ENCODE measurements around the gene IRF7.

The IRF7 gene

GRCh38 chr11:584287-584686 lies 31.5 kb downstream of the IRF7 start:
- no peak for TF ChIP-seq ZBTB7A (IDR thresholded peaks at IDR 0.05; ENCODE audit: low read depth)
- TF ChIP-seq MAX (IDR thresholded peaks at IDR 0.05) = no peak
- no peak for TF ChIP-seq EGR1 (IDR thresholded peaks at IDR 0.05)
- TF ChIP-seq CREB1 (IDR thresholded peaks at IDR 0.05; ENCODE audit: low read depth) = no peak
- no peak for TF ChIP-seq TAF1 (IDR thresholded peaks at IDR 0.05; ENCODE audit: low read depth)
- no peak for TF ChIP-seq REST (IDR thresholded peaks at IDR 0.05; ENCODE audit: low read depth)
- no peak for TF ChIP-seq TEAD4 (IDR thresholded peaks at IDR 0.05)
- TF ChIP-seq RAD21 (IDR thresholded peaks at IDR 0.05; ENCODE audit: low read depth) = no peak
- TF ChIP-seq YY1 (IDR thresholded peaks at IDR 0.05; ENCODE audit: low read depth) = no peak
- TF ChIP-seq EP300 (IDR thresholded peaks at IDR 0.05; ENCODE audit: borderline replicate concordance) = no peak
- no peak for TF ChIP-seq CEBPB (IDR thresholded peaks at IDR 0.05)
- no peak for TF ChIP-seq TCF12 (IDR thresholded peaks at IDR 0.05; ENCODE audit: low read depth)
- no peak for TF ChIP-seq FOXM1 (IDR thresholded peaks at IDR 0.05; ENCODE audit: borderline replicate concordance, low read depth)
- no peak for TF ChIP-seq USF1 (IDR thresholded peaks at IDR 0.05)
- no peak for TF ChIP-seq NFIC (IDR thresholded peaks at IDR 0.05)

- TF ChIP-seq REST (IDR thresholded peaks at IDR 0.05; ENCODE audit: low read depth) = no peak
- TF ChIP-seq NFIC (IDR thresholded peaks at IDR 0.05) = no peak
- TF ChIP-seq CEBPB (IDR thresholded peaks at IDR 0.05) = no peak
- TF ChIP-seq ZBTB7A (IDR thresholded peaks at IDR 0.05; ENCODE audit: low read depth) = no peak
- no peak for TF ChIP-seq FOXM1 (IDR thresholded peaks at IDR 0.05; ENCODE audit: borderline replicate concordance, low read depth)
- TF ChIP-seq CREB1 (IDR thresholded peaks at IDR 0.05; ENCODE audit: low read depth) = no peak
- no peak for TF ChIP-seq YY1 (IDR thresholded peaks at IDR 0.05; ENCODE audit: low read depth)
- TF ChIP-seq RAD21 (IDR thresholded peaks at IDR 0.05; ENCODE audit: low read depth) = no peak
- TF ChIP-seq MAX (IDR thresholded peaks at IDR 0.05) = no peak
- no peak for TF ChIP-seq EP300 (IDR thresholded peaks at IDR 0.05; ENCODE audit: borderline replicate concordance)
- no peak for TF ChIP-seq TAF1 (IDR thresholded peaks at IDR 0.05; ENCODE audit: low read depth)
- TF ChIP-seq TEAD4 (IDR thresholded peaks at IDR 0.05) = no peak
- no peak for TF ChIP-seq EGR1 (IDR thresholded peaks at IDR 0.05)
- TF ChIP-seq USF1 (IDR thresholded peaks at IDR 0.05) = no peak
- TF ChIP-seq TCF12 (IDR thresholded peaks at IDR 0.05; ENCODE audit: low read depth) = no peak
Measured at GRCh38 chr11:581752-582151, 34.0 kb downstream of the IRF7 start.

GRCh38 chr11:581342-581741 lies 34.4 kb downstream of the IRF7 start:
- no peak for TF ChIP-seq TCF12 (IDR thresholded peaks at IDR 0.05; ENCODE audit: low read depth)
- no peak for TF ChIP-seq MAX (IDR thresholded peaks at IDR 0.05)
- no peak for TF ChIP-seq ZBTB7A (IDR thresholded peaks at IDR 0.05; ENCODE audit: low read depth)
- TF ChIP-seq CREB1 (IDR thresholded peaks at IDR 0.05; ENCODE audit: low read depth) = no peak
- TF ChIP-seq TEAD4 (IDR thresholded peaks at IDR 0.05) = no peak
- TF ChIP-seq EP300 (IDR thresholded peaks at IDR 0.05; ENCODE audit: borderline replicate concordance) = no peak
- no peak for TF ChIP-seq YY1 (IDR thresholded peaks at IDR 0.05; ENCODE audit: low read depth)

GRCh38 chr11:579830-580601 lies 35.7 kb downstream of the IRF7 start:
- no peak for TF ChIP-seq RAD21 (IDR thresholded peaks at IDR 0.05; ENCODE audit: low read depth)
- TF ChIP-seq TCF12 (IDR thresholded peaks at IDR 0.05; ENCODE audit: low read depth) = no peak
- no peak for TF ChIP-seq EGR1 (IDR thresholded peaks at IDR 0.05)
- TF ChIP-seq YY1 (IDR thresholded peaks at IDR 0.05; ENCODE audit: low read depth) = no peak
- no peak for TF ChIP-seq NFIC (IDR thresholded peaks at IDR 0.05)
- no peak for TF ChIP-seq MAX (IDR thresholded peaks at IDR 0.05)
- no peak for TF ChIP-seq TEAD4 (IDR thresholded peaks at IDR 0.05)
- TF ChIP-seq TAF1 (IDR thresholded peaks at IDR 0.05; ENCODE audit: low read depth) = no peak
- no peak for TF ChIP-seq FOXM1 (IDR thresholded peaks at IDR 0.05; ENCODE audit: borderline replicate concordance, low read depth)
- TF ChIP-seq CREB1 (IDR thresholded peaks at IDR 0.05; ENCODE audit: low read depth) = no peak
- no peak for TF ChIP-seq CEBPB (IDR thresholded peaks at IDR 0.05)
- no peak for TF ChIP-seq ZBTB7A (IDR thresholded peaks at IDR 0.05; ENCODE audit: low read depth)
- no peak for TF ChIP-seq EP300 (IDR thresholded peaks at IDR 0.05; ENCODE audit: borderline replicate concordance)
